ENCODE data around the gene CCR1.

Gene CCR1

GRCh38 chr3:46208167-46208704 is at the start of gene CCR1:
Gene CCR1, minus strand, starts transcription at chr3:46208313. Its CDS starts 4,000 bp downstream, at chr3:46204313.
- Histone ChIP-seq H3K36me3 (ENCODE audit: control insufficient read depth, insufficient read depth, low read length) (no peaks in the 10 kb centered on the region), H3K27me3 (ENCODE audit: control insufficient read depth, insufficient read depth, low read length) (no peaks in the 10 kb centered on the region), H3K9me3 (ENCODE audit: control insufficient read depth, insufficient read depth, low read length) (no peaks in the 10 kb centered on the region), H3K4me1 (ENCODE audit: control insufficient read depth, insufficient read depth, low read length) (peaks cover 5% of the 10 kb centered on the region; the same call in 1 of the 2 replicates), H3K9ac (ENCODE audit: low read depth, low read length) (no peak within 1 kb of the TSS), H3K4me3 (ENCODE audit: low read depth, low read length) (no peak within 1 kb of the TSS), H3K27ac (ENCODE audit: low read depth, low read length) (no peak within 1 kb of the TSS)

GRCh38 chr3:46252980-46253379 is 44.9 kb upstream of the CCR1 start:
- no peak overlapping the region for H3K27ac ChIP-seq (ENCODE audit: low read depth, low read length)
- no peaks in the 10 kb centered on the region for H3K9me3 ChIP-seq (ENCODE audit: control insufficient read depth, insufficient read depth, low read length)
- no peaks in the 10 kb centered on the region for H3K4me1 ChIP-seq (ENCODE audit: control insufficient read depth, insufficient read depth, low read length)
- H3K27me3 ChIP-seq (ENCODE audit: control insufficient read depth, insufficient read depth, low read length): no peaks in the 10 kb centered on the region
- no peaks in the 10 kb centered on the region for H3K36me3 ChIP-seq (ENCODE audit: control insufficient read depth, insufficient read depth, low read length)
- no peak overlapping the region for H3K4me3 ChIP-seq (ENCODE audit: low read depth, low read length)
- no peak overlapping the region for H3K9ac ChIP-seq (ENCODE audit: low read depth, low read length)

GRCh38 chr3:46245146-46245545 is 37.0 kb upstream of the CCR1 start:
- H3K4me1 ChIP-seq (ENCODE audit: control insufficient read depth, insufficient read depth, low read length): no peaks in the 10 kb centered on the region
- no peak overlapping the region for H3K27ac ChIP-seq (ENCODE audit: low read depth, low read length)
- no peak overlapping the region for H3K9ac ChIP-seq (ENCODE audit: low read depth, low read length)
- no peaks in the 10 kb centered on the region for H3K36me3 ChIP-seq (ENCODE audit: control insufficient read depth, insufficient read depth, low read length)
- H3K4me3 ChIP-seq (ENCODE audit: low read depth, low read length): no peak overlapping the region
- H3K9me3 ChIP-seq (ENCODE audit: control insufficient read depth, insufficient read depth, low read length): no peaks in the 10 kb centered on the region
- no peaks in the 10 kb centered on the region for H3K27me3 ChIP-seq (ENCODE audit: control insufficient read depth, insufficient read depth, low read length)

DNA sequence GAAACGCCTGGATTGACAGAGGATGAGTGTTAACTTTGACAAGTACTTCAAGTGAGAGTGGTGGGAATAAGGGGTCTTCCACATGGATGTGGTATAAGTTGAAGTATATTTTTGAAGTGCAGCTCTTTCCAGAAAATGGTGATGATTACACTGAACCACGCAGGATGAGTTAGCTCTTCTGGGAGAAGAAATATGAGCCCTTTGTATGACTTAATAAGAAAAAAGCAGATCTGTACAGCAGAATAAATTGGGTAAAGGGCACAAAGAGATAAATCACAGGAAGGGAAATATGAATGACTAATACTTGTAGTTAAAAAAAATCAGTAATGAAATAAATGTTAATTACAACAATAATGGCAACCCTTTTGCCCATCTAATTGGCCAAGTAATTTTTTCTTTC is 35.4 kb upstream of the CCR1 start:
- no peaks in the 10 kb centered on the region for H3K9me3 ChIP-seq (ENCODE audit: control insufficient read depth, insufficient read depth, low read length)
- no peaks in the 10 kb centered on the region for H3K27me3 ChIP-seq (ENCODE audit: control insufficient read depth, insufficient read depth, low read length)
- H3K27ac ChIP-seq (ENCODE audit: low read depth, low read length): no peak overlapping the region

DNA sequence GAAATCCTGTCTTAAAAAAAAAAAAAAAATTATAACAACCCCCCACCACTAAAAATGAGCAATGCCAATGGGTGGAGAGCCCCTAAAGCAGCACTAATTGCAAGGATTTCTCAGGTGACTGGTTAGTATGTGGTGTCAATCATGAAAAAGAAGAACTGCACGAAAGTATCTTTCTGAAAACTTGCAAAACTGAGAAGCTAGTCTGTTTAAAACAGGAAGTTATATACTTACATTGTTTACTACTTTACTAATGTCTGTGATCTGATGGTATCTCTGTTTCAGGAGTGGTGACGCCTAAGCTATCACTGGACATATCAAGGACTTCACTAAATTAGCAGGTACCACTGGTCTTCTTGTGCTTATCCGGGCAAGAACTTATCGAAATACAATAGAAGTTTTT is 34.0 kb upstream of the CCR1 start, which contains the start of gene CCR3:
CCR3 (plus strand) TSS at position 341 of the 400 bp plus-strand sequence. CDS start 22,699 bp downstream, outside the sequence.
- Histone ChIP-seq H3K9ac (ENCODE audit: low read depth, low read length) (no peak within 1 kb of the TSS), H3K27me3 (ENCODE audit: control insufficient read depth, insufficient read depth, low read length) (no peaks in the 10 kb centered on the region), H3K9me3 (ENCODE audit: control insufficient read depth, insufficient read depth, low read length) (no peaks in the 10 kb centered on the region), H3K36me3 (ENCODE audit: control insufficient read depth, insufficient read depth, low read length) (no peaks in the 10 kb centered on the region), H3K4me3 (ENCODE audit: low read depth, low read length) (no peak within 1 kb of the TSS), H3K27ac (ENCODE audit: low read depth, low read length) (no peak within 1 kb of the TSS), H3K4me1 (ENCODE audit: control insufficient read depth, insufficient read depth, low read length) (peaks cover 10% of the 10 kb centered on the region)

More for the DNA sequence above, 35.4 kb upstream of the CCR1 start:
- H3K36me3 ChIP-seq (ENCODE audit: control insufficient read depth, insufficient read depth, low read length): no peaks in the 10 kb centered on the region
- no peak overlapping the region for H3K4me3 ChIP-seq (ENCODE audit: low read depth, low read length)
- H3K4me1 ChIP-seq (ENCODE audit: control insufficient read depth, insufficient read depth, low read length): peaks cover 10% of the 10 kb centered on the region
- H3K9ac ChIP-seq (ENCODE audit: low read depth, low read length): no peak overlapping the region

DNA sequence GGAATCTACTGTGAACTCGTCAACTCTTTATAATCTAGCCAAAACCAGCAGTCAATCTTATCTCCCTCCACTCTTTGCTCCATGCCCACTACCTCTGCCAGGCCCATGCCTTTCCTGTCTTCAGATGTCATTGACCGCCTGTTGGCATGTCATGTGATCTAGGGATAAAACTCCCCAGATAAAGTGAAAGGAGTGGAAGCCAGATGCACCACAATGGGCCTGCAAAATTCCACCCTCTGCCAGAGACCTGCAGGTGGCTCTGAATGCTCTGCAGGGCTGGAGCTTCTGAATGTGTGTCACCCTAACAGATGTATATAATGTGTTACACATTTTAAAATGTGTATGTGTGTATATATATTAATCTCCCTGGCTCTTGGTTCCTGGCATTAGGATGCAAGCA is 31.8 kb upstream of the CCR1 start:
- H3K27me3 ChIP-seq (ENCODE audit: control insufficient read depth, insufficient read depth, low read length): no peaks in the 10 kb centered on the region
- no peaks in the 10 kb centered on the region for H3K36me3 ChIP-seq (ENCODE audit: control insufficient read depth, insufficient read depth, low read length)
- H3K9ac ChIP-seq (ENCODE audit: low read depth, low read length): no peak overlapping the region
- no peak overlapping the region for H3K27ac ChIP-seq (ENCODE audit: low read depth, low read length)
- H3K4me3 ChIP-seq (ENCODE audit: low read depth, low read length): no peak overlapping the region
- no peaks in the 10 kb centered on the region for H3K9me3 ChIP-seq (ENCODE audit: control insufficient read depth, insufficient read depth, low read length)
- peaks cover 10% of the 10 kb centered on the region for H3K4me1 ChIP-seq (ENCODE audit: control insufficient read depth, insufficient read depth, low read length)

DNA sequence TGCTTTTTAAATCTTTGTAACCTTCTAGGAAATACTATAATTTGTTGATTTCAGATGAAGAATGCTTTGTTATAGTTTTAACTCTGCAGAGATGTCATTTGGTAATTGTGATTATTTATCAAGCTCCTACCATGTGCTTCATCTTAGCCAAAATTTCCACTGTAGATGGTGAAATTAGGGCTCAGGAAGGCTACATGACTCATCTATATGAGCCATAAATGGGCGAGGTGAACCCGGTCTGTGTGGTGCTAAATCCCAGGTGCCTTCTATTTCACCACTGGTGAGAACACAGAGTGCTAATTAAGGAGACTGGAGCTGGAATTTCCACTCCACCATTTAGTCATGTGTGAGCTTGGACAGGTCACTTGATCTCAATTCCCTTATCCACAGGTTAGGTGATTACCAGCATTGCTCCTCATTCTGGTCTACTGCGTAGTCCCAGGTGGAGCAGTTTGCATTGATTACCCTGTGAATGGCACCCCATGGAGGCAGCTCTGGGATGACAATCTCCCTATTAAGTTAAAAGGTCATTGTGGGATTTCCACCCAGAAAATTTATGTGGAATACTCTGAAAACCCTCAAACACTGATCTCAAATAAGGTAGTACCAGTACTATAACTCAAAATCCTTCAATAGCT is 31.3 kb upstream of the CCR1 start:
- H3K9me3 ChIP-seq (ENCODE audit: control insufficient read depth, insufficient read depth, low read length): no peaks in the 10 kb centered on the region
- peaks cover 10% of the 10 kb centered on the region for H3K4me1 ChIP-seq (ENCODE audit: control insufficient read depth, insufficient read depth, low read length)
- no peak overlapping the region for H3K4me3 ChIP-seq (ENCODE audit: low read depth, low read length)
- H3K9ac ChIP-seq (ENCODE audit: low read depth, low read length): no peak overlapping the region
- H3K27ac ChIP-seq (ENCODE audit: low read depth, low read length): no peak overlapping the region
- H3K36me3 ChIP-seq (ENCODE audit: control insufficient read depth, insufficient read depth, low read length): no peaks in the 10 kb centered on the region
- H3K27me3 ChIP-seq (ENCODE audit: control insufficient read depth, insufficient read depth, low read length): no peaks in the 10 kb centered on the region

DNA sequence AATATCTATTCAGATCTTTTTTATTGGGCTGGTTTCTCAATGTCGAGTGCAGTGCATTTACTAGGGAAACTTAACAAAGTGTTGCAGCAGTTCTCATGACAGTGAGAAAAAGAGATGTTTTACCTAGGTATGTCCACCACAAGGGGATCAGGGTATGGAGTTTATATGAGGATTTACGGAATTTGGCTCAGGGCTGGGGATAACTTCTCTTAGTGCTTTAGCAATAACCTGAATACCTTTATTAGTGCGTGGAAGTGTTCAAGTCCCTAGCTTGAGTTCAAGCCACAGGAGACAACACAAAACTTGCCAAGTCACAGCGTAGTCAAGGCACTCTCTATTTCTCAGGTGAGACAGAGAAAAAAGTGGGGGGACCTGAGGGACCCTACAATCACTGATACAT is 30.3 kb upstream of the CCR1 start:
- Histone ChIP-seq H3K4me3 (ENCODE audit: low read depth, low read length) (no peak overlapping the region), H3K9me3 (ENCODE audit: control insufficient read depth, insufficient read depth, low read length) (no peaks in the 10 kb centered on the region), H3K36me3 (ENCODE audit: control insufficient read depth, insufficient read depth, low read length) (no peaks in the 10 kb centered on the region), H3K4me1 (ENCODE audit: control insufficient read depth, insufficient read depth, low read length) (peaks cover 10% of the 10 kb centered on the region), H3K27me3 (ENCODE audit: control insufficient read depth, insufficient read depth, low read length) (no peaks in the 10 kb centered on the region), H3K9ac (ENCODE audit: low read depth, low read length) (no peak overlapping the region), H3K27ac (ENCODE audit: low read depth, low read length) (no peak overlapping the region)

DNA sequence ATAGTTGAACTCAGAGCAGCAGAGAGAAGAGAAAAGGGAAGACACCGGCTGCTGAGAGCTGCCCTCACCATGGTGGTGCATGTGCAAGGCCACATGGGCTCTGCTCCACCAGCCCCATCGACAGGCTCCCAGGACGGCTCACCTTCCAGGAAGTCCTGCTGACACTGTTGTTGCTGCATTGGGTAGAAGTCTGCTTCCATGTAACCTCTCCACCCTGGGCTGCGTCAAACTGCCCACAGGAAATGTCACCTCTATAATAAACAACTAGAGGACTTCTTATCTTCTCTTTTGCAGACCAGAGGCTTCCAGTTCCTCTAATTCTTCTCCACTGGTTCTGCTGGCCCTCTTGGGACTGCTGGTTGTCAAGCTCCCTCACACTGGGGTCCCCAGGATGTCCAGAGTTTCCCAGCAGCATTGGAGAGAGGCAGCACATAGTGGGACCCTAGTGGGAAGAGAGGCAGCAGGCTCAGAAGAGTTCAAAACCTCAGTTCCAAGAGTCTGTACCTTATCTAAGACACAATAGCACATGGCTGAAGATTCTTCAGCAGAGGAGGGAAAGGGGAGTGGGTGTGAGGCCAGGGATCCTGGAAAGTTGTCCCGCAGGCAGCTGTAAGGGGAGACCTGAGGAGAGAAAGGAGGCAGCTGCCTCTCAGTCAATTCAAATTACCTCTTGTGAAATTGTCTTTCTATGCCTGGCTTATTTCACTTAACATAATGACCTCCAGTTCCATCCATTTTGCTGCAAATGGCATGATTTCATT is 28.4 kb upstream of the CCR1 start:
- H3K4me3 ChIP-seq (ENCODE audit: low read depth, low read length): no peak overlapping the region
- no peak overlapping the region for H3K27ac ChIP-seq (ENCODE audit: low read depth, low read length)
- H3K4me1 ChIP-seq (ENCODE audit: control insufficient read depth, insufficient read depth, low read length): peaks cover 10% of the 10 kb centered on the region
- H3K36me3 ChIP-seq (ENCODE audit: control insufficient read depth, insufficient read depth, low read length): no peaks in the 10 kb centered on the region
- H3K9ac ChIP-seq (ENCODE audit: low read depth, low read length): no peak overlapping the region
- no peaks in the 10 kb centered on the region for H3K27me3 ChIP-seq (ENCODE audit: control insufficient read depth, insufficient read depth, low read length)
- no peaks in the 10 kb centered on the region for H3K9me3 ChIP-seq (ENCODE audit: control insufficient read depth, insufficient read depth, low read length)

DNA sequence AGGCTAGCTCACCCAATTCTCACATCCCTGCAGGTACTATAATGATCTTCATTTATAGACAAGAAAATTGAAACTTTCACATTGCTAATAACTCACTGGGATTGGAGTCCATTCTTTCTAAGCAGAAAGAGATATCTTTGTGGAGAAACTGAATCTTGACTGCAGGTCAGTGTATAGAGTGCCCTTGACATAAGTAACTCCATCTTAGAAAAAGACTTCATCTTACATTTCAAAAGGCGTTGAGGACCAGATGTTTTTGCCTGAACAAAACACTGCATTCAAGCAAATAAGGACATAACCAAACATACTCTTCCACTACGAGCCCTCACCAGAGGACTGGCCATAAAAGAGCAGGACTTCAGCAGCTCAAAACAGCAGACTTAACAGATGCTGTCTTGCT is 27.3 kb upstream of the CCR1 start:
- Histone ChIP-seq H3K36me3 (ENCODE audit: control insufficient read depth, insufficient read depth, low read length) (no peaks in the 10 kb centered on the region), H3K27me3 (ENCODE audit: control insufficient read depth, insufficient read depth, low read length) (no peaks in the 10 kb centered on the region), H3K9me3 (ENCODE audit: control insufficient read depth, insufficient read depth, low read length) (no peaks in the 10 kb centered on the region), H3K4me3 (ENCODE audit: low read depth, low read length) (no peak overlapping the region), H3K4me1 (ENCODE audit: control insufficient read depth, insufficient read depth, low read length) (peaks cover 10% of the 10 kb centered on the region), H3K27ac (ENCODE audit: low read depth, low read length) (no peak overlapping the region), H3K9ac (ENCODE audit: low read depth, low read length) (no peak overlapping the region)

- H3K4me3 ChIP-seq (ENCODE audit: low read depth, low read length): no peak overlapping the region
- H3K4me1 ChIP-seq (ENCODE audit: control insufficient read depth, insufficient read depth, low read length): no peaks in the 10 kb centered on the region
- no peaks in the 10 kb centered on the region for H3K9me3 ChIP-seq (ENCODE audit: control insufficient read depth, insufficient read depth, low read length)
- no peak overlapping the region for H3K9ac ChIP-seq (ENCODE audit: low read depth, low read length)
- H3K27ac ChIP-seq (ENCODE audit: low read depth, low read length): no peak overlapping the region
- no peaks in the 10 kb centered on the region for H3K27me3 ChIP-seq (ENCODE audit: control insufficient read depth, insufficient read depth, low read length)
- no peaks in the 10 kb centered on the region for H3K36me3 ChIP-seq (ENCODE audit: control insufficient read depth, insufficient read depth, low read length)
These were observed 25.1 kb upstream of the CCR1 start for GRCh38 chr3:46233194-46233593.
